IMR-90 (cell line): ENCODE measurements around the gene SPON1. TPM values are rescaled to one million over a fixed set of nuclear protein-coding genes. Genes with fewer than 3 reads are reported as not detected.

Experiments used
- ATAC-seq: fragments of 200-7000 bp; cut with Tn5 transposase; 2 replicates; pipeline ENCODE4 v1.9.1; 2020; ENCODE audit warnings: low read depth, mild to moderate bottlenecking, moderate library complexity
- BruUV-seq: library from RNA; stranded (reverse); fragments of 400-500 nt; replicated peaks from 2 replicates; lab custom pipeline; 2021; lab: Mats Ljungman, UMichigan
- CTCF ChIA-PET: fragments of 300-600 bp; formaldehyde crosslinking; extraction: SDS; loops from one replicate; lab custom pipeline; 2021; ENCODE audit warnings: antibody characterized with exemption; lab: Yijun Ruan, JAX
- POLR2A ChIA-PET: fragments of 300-600 bp; sonication (Branson Sonifier 250); formaldehyde crosslinking; loops from one replicate; lab custom pipeline; 2022; ENCODE audit warnings: antibody characterized with exemption; ENCODE audit not compliant: unreplicated experiment; lab: Charles Lee
- DNase-seq: peaks from one replicate; pipeline ENCODE4 v3.0.0; 2013
- H2AFZ ChIP-seq: replicated peaks from 2 replicates; pipeline ENCODE3; 2013; ENCODE audit warnings: low read length, mild to moderate bottlenecking; ENCODE audit not compliant: poor library complexity
- H2AK5ac ChIP-seq: 2 replicates; pipeline ENCODE4 v1.6.1; 2013; ENCODE audit warnings: low read depth, low read length, inconsistent platforms
- H2AK9ac ChIP-seq: replicated peaks from 2 replicates; pipeline ENCODE3; 2013; ENCODE audit warnings: mild to moderate bottlenecking, low read depth, low read length, moderate library complexity; ENCODE audit not compliant: poor library complexity
- H2BK120ac ChIP-seq: 2 replicates; pipeline ENCODE4 v1.6.1; 2013; ENCODE audit warnings: low read depth, low read length, inconsistent platforms
- H2BK15ac ChIP-seq: 3 replicates; pipeline ENCODE4 v1.6.1; 2013; ENCODE audit warnings: low read depth, low read length, inconsistent platforms
- H2BK20ac ChIP-seq: 2 replicates; pipeline ENCODE4 v1.6.1; 2013; ENCODE audit warnings: low read depth, mild to moderate bottlenecking, inconsistent platforms, low read length, moderate library complexity
- H2BK5ac ChIP-seq: 2 replicates; pipeline ENCODE4 v1.6.1; 2013; ENCODE audit warnings: mild to moderate bottlenecking, low read depth, low read length, inconsistent platforms; ENCODE audit not compliant: poor library complexity, severe bottlenecking
- H3K14ac ChIP-seq: replicated peaks from 2 replicates; pipeline ENCODE4 v1.6.1; 2013; ENCODE audit warnings: low read depth, low read length, inconsistent platforms
- H3K18ac ChIP-seq: 2 replicates; pipeline ENCODE4 v1.6.1; 2013; ENCODE audit warnings: low read depth, low read length, control low read depth
- H3K23ac ChIP-seq: 2 replicates; pipeline ENCODE4 v1.6.1; 2013; ENCODE audit warnings: low read depth, low read length, inconsistent platforms
- H3K27ac ChIP-seq: 2 replicates; pipeline ENCODE4 v1.5.1; 2013; ENCODE audit warnings: mild to moderate bottlenecking, control low read depth, low read length; ENCODE audit not compliant: insufficient read depth
- H3K27me3 ChIP-seq: 2 replicates; pipeline ENCODE4 v1.6.1; 2013; ENCODE audit warnings: low read length; ENCODE audit not compliant: control insufficient read depth, insufficient read depth
- H3K36me3 ChIP-seq: 2 replicates; pipeline ENCODE4 v1.6.1; 2013; ENCODE audit warnings: low read length, mixed read lengths; ENCODE audit not compliant: control insufficient read depth, insufficient read depth
- H3K4ac ChIP-seq: 2 replicates; pipeline ENCODE4 v1.6.1; 2013; ENCODE audit warnings: low read depth, low read length, inconsistent platforms
- H3K4me1 ChIP-seq: 2 replicates; pipeline ENCODE4 v1.6.1; 2013; ENCODE audit warnings: low read length, mixed read lengths; ENCODE audit not compliant: control insufficient read depth, insufficient read depth
- H3K4me2 ChIP-seq: 2 replicates; pipeline ENCODE4 v1.6.1; 2013; ENCODE audit warnings: low read depth, mild to moderate bottlenecking, control low read depth, low read length, moderate library complexity
- H3K4me3 ChIP-seq: 2 replicates; pipeline ENCODE4 v1.5.1; 2013; ENCODE audit warnings: low read depth, mild to moderate bottlenecking, control low read depth, low read length, moderate library complexity; ENCODE audit not compliant: insufficient read depth
- H3K56ac ChIP-seq: 2 replicates; pipeline ENCODE4 v1.6.1; 2013; ENCODE audit warnings: low read length, inconsistent platforms; ENCODE audit not compliant: insufficient read depth; ENCODE audit errors: extremely low read depth
- H3K79me1 ChIP-seq, 2 experiments: 2 replicates each; pipeline ENCODE4 v1.6.1; 2013; ENCODE audit warnings: low read length in 2 of 2, inconsistent platforms in 1 of 2, low read depth in 1 of 2
- H3K9ac ChIP-seq: 2 replicates; pipeline ENCODE4 v1.6.1; 2013; ENCODE audit warnings: low read depth, low read length, control low read depth
- H3K9me1 ChIP-seq: 2 replicates; pipeline ENCODE4 v1.6.1; 2013; ENCODE audit warnings: low read length, inconsistent platforms; ENCODE audit not compliant: insufficient read depth
- H3K9me3 ChIP-seq: 2 replicates; pipeline ENCODE4 v1.6.1; 2013; ENCODE audit warnings: low read length; ENCODE audit not compliant: control insufficient read depth, insufficient read depth
- H4K20me1 ChIP-seq: 2 replicates; pipeline ENCODE4 v1.6.1; 2013; ENCODE audit warnings: low read length, inconsistent platforms; ENCODE audit not compliant: insufficient read depth
- H4K5ac ChIP-seq: 2 replicates; pipeline ENCODE4 v1.6.1; 2013; ENCODE audit warnings: mild to moderate bottlenecking, low read depth, low read length, control low read depth
- H4K8ac ChIP-seq, 2 experiments: 2 replicates each; pipeline ENCODE4 v1.6.1; 2013; ENCODE audit warnings: low read depth in 2 of 2, low read length in 2 of 2, control low read depth in 1 of 2, inconsistent platforms in 1 of 2
- H4K91ac ChIP-seq: 2 replicates; pipeline ENCODE4 v1.6.1; 2013; ENCODE audit warnings: low read depth, low read length, inconsistent platforms; ENCODE audit not compliant: insufficient read depth
- BHLHE40 ChIP-seq: fragments of 150-350 bp; IDR thresholded peaks from 2 replicates; pipeline ENCODE4 v1.6.1; 2016; ENCODE audit warnings: mild to moderate bottlenecking, low read depth, low read length
- CEBPB ChIP-seq: IDR thresholded peaks from 2 replicates; pipeline ENCODE4 v1.6.1; 2012; ENCODE audit warnings: low read depth, low read length, improper control_type of control experiment
- ELK1 ChIP-seq: fragments of 150-350 bp; IDR thresholded peaks from 2 replicates; pipeline ENCODE4 v1.6.1; 2016; ENCODE audit warnings: low read depth, mild to moderate bottlenecking, low read length, moderate library complexity, borderline replicate concordance
- MAZ ChIP-seq: IDR thresholded peaks from 2 replicates; pipeline ENCODE4 v1.6.1; 2012; ENCODE audit warnings: low read depth, mild to moderate bottlenecking, low read length, improper control_type of control experiment, moderate library complexity, borderline replicate concordance
- NFE2L2 ChIP-seq: fragments of 150-350 bp; IDR thresholded peaks from 2 replicates; pipeline ENCODE4 v1.6.1; 2016; ENCODE audit warnings: low read depth, mild to moderate bottlenecking, low read length
- RAD21 ChIP-seq: IDR thresholded peaks from 2 replicates; pipeline ENCODE4 v1.6.1; 2012; ENCODE audit warnings: low read length, improper control_type of control experiment
- RCOR1 ChIP-seq: IDR thresholded peaks from 2 replicates; pipeline ENCODE4 v1.6.1; 2012; ENCODE audit warnings: mild to moderate bottlenecking, low read length, improper control_type of control experiment; ENCODE audit not compliant: insufficient replicate concordance
- SMC3 ChIP-seq: fragments of 150-350 bp; IDR thresholded peaks from 2 replicates; pipeline ENCODE4 v1.6.1; 2016; ENCODE audit warnings: low read depth, mild to moderate bottlenecking, antibody characterized with exemption, low read length, moderate library complexity
- WGBS, 2 experiments: methylation state at CpG; one replicate each; pipeline versions ENCODE4 v1.1.5 to v1.1.7; 2013; ENCODE audit warnings: missing lambda C conversion rate in 2 of 2; ENCODE audit not compliant: insufficient read length in 1 of 2; ENCODE audit errors: extremely low coverage in 2 of 2; 5-methylcytosine and 5-hydroxymethylcytosine counted together
- dilution Hi-C: fragments of 300-500 bp; cut with HindIII; formaldehyde crosslinking; loops from one replicate; pipeline ENCODE4 v1.14.3; 2018; ENCODE audit warnings: low sequenced_read_pairs; ENCODE audit not compliant: unreplicated experiment
- in situ Hi-C: fragments of 300-500 bp; cut with MboI; formaldehyde crosslinking; loops from 3 replicates; pipeline ENCODE4 v1.14.3; 2019; ENCODE audit warnings: low sequenced_read_pairs, inconsistent platforms, mixed read lengths
- intact Hi-C: fragments of 100-400 bp; cut with micrococcal nuclease; formaldehyde crosslinking; loops from 2 replicates; pipeline ENCODE4 v1.10.0; 2022
- polyA plus RNA-seq, 3 experiments: library from polyadenylated mRNA; depleted of rRNA; stranded (reverse); fragments of >200 nt; gene quantifications; 2 replicates each; pipeline ENCODE4 v1.2.3, GENCODE V29; 2012; ENCODE audit warnings: low replicate concordance in 1 of 3
- total RNA-seq: library from RNA; depleted of rRNA; stranded (reverse); fragments of >200 nt; gene quantifications from 2 replicates; pipeline ENCODE4 v1.2.3, GENCODE V29; 2012

Gene SPON1
- total and polyA plus RNA-seq, 2 of the 4 experiments (the other 2 are of a cell fraction), result 0.62 to 0.72 TPM

- Histone ChIP-seq H2AFZ (no peak overlapping the region), H3K23ac (no peak overlapping the region), H3K9me1 (no peaks in the 10 kb centered on the region), H2AK5ac (no peak overlapping the region), H3K4ac (no peak overlapping the region), H3K14ac (no peak overlapping the region), H3K27me3 (peaks cover 12% of the 10 kb centered on the region), H4K91ac (no peak overlapping the region), H3K9ac (no peak overlapping the region), H3K9me3 (no peaks in the 10 kb centered on the region), H2BK120ac (no peak overlapping the region), H4K5ac (no peak overlapping the region; the same call in 1 of the 2 replicates), H3K18ac (peak overlapping the region; percentile 31), H3K36me3 (no peaks in the 10 kb centered on the region), H2BK5ac (no peak overlapping the region), H3K4me2 (peak overlapping the region; percentile 5; the same call in 1 of the 2 replicates), H2BK15ac (no peak overlapping the region), H2AK9ac (no peak overlapping the region), H4K20me1 (no peaks in the 10 kb centered on the region), H2BK20ac (no peak overlapping the region), H3K4me3 (no peak overlapping the region), H3K56ac (no peak overlapping the region), H3K4me1 (peaks cover 16% of the 10 kb centered on the region), H4K8ac (no peak overlapping the region), H3K27ac (peak overlapping the region; percentile 16; the same call in 1 of the 2 replicates), H3K79me1 (no peaks in the 10 kb centered on the region)
- ChIA-PET POLR2A (no interaction called here), CTCF (interaction anchor here (0.6 kb wide), 1 partner anchor 540 kb away, joined by 3 read pairs; no protein-coding TSS in a partner anchor)
- intact Hi-C loops (no loop called here), in situ Hi-C loops (no loop called here), dilution Hi-C loops (no loop called here)
- TF ChIP-seq CEBPB, result no peak
- no peak for TF ChIP-seq MAZ
- no peak for TF ChIP-seq RCOR1
- no peak for TF ChIP-seq RAD21
- no peak for TF ChIP-seq NFE2L2
- no peak for TF ChIP-seq SMC3
- no peak for TF ChIP-seq BHLHE40
- TF ChIP-seq ELK1, result no peak
- DNase-seq, result peak; percentile 48
- BruUV-seq, result no TSS peak
- WGBS, 2 experiments, result 15% methylated on average over 3 of the region's 6 CpGs; no CpG with 5 or more reads in 1 of the 2 experiments
- peak; percentile 18; the same call in 1 of the 2 replicates for ATAC-seq
These were observed 64.4 kb downstream of the SPON1 start for GRCh38 chr11:14026961-14027360.
